Measurements from ENCODE around the gene GRK7.
"Not testable (repeated sequence)": the region's sequence is repeated elsewhere in the genome, so short reads cannot be mapped to it uniquely, and the experiment has no call there.

GRK7 gene

DNA sequence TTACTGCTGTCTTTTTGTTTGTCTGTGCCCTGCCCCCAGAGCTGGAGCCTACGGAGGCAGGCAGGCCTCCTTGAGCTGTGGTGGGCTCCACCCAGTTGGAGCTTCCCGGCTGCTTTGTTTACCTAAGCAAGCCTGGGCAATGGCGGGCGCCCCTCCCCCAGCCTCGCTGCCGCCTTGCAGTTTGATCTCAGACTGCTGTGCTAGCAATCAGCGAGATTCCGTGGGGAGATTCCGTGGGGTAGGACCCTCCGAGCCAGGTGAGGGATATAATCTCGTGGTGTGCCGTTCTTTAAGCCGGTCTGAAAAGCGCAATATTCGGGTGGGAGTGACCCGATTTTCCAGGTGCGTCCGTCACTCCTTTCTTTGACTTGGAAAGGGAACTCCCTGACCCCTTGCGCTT is 656 bp upstream of the GRK7 start:
- not testable (repeated sequence) for DNase-seq (ENCODE audit: low read depth)

DNA sequence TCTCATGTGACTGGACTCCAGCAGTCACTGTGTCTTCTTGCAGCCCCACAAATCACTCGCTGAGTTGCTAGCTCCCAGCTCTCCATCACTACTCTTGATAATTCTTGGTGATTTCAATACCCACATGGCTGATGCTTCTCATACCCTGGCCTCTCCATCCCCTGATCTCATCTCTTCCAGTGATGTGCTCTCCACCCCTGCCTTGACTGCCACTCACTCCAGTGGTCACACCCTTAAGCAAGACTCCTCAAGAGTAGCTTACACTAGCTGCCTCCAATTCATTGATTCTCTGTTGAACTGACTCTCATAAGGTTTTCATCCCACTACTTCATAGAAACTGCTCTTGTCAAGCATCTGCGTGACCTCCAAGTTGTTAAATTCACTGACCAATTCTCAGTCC is 837 bp downstream of the GRK7 start:
- no peak for DNase-seq (ENCODE audit: low read depth)

DNA sequence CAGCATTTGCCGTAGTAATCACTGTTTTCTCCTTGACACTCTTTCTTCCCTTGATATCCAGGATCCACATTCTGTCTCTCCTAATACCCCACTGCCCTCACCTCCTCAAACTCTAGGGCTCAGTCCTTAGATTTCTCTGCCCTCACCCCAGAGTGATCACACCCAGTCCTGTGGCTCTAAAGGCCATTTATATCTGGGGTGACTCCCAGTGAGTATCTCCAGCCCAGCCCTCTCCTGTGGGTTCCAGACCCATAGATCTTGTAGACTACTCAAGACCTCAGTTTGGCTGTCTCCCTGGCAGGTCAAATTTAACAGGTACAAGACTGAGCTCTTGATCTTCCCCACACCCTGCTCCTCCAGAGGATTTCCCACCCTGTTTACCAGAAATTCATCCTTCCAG is 1.3 kb downstream of the GRK7 start:
- no peak for DNase-seq (ENCODE audit: low read depth)

DNA sequence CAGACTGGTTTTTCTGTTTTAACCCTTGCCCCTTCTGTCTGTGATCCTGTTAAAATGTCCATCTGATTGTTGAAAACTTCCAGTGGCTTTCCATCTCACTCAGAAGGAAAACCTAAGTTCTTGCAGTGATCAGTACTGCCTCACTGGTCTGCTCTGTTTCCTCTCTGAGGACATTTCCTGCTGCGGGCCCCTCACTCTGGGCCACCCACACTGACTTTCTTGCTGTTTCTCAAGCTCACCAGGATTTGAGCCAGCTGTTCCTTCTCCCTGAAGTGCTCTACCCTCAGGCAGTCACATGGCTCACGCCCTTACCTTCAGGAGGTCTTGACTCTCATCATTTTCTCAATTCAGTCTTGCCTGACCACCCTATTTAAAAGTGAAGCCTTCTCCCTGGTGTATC is 1.8 kb downstream of the GRK7 start:
- DNase-seq (ENCODE audit: low read depth), result no peak

DNA sequence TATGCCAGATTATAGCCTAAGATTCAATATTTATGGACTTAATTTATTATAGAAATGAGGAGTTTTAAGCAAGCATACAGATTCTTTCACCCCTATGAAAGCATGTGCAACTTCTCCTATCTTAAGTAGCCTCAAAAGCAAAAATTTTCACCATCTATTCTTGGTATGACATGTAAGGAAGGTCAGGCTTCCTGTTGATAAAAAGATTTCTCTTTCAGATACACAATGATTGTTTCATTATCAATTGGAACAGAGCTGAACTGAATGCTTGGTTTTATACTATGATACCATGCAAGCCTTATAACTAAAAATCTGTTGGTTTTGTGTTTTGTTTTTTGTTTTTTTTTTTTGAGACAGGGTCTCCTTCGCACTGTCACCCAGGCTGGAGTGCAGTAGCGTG is 3.9 kb downstream of the GRK7 start:
- DNase-seq (ENCODE audit: low read depth), result no peak

DNA sequence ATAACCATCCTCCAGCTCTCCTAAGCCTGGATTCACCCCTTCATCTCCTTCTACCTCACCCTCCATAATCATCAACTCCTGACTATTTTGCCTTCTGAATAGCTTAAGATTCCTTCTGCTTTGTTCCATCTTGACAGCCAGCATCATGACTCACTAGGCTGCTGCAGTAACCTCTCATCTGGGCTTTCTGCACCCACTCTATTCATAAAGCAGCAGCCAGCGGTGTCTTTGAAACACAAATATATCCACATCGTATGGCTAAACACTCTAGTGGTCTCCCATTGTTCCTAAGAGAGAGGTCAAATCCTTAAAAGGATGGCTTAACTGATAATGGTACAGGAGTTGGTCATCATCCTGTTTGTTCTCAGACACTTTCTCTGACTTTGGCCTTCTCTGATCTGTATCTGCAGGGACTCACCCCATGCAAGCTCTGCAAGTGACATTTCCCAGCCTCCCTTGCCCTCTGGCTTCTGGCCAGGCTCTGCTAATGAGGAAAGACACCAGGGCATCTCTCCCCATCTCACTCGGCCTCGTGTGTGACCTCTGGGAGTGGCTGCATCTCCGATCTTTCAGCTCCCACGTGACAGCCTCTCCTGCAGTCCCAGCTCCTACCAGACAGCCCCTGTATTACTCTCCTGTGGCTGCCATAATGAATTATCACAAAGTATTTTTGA is 6.2 kb downstream of the GRK7 start:
- no peak for DNase-seq (ENCODE audit: low read depth)

DNA sequence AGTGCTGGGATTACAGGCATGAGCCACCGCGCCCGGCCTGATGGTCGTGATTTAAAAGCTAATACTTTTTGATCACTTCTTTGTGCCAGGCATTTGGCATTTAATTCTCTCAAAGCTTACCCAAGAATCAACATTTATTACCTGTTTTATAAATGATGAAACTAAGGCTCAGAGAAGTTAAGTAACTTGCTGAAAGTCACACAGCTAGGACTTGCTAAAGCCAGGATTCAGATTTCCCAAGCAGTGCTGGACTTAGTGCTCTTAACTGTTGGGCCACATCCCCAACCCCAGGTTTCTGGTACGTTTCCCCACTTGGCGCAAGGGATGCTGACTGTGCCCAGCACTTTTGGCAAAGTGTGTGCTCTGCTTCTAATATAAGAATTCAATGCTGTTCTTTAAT is 10.5 kb downstream of the GRK7 start:
- DNase-seq (ENCODE audit: low read depth), result no peak

DNA sequence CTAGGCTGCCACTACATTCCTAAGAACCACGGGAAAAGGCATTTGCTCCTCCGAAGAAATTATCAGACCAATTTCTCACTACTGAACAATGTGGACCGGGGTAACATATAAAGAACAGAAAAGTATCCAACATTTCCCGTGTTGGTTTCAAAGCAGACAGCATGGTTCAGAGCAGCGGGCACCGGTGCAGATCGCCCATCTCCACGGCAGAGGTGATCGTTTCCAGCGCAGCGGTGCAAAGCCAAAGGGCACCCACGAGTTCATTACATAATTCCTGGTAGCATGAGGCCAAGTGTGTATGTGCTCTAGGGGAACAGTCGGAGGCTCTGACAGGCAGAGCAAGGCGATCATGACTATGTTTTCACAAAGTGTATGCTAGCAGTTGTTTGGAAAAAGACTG is 13.2 kb downstream of the GRK7 start:
- DNase-seq (ENCODE audit: low read depth), result no peak

DNA sequence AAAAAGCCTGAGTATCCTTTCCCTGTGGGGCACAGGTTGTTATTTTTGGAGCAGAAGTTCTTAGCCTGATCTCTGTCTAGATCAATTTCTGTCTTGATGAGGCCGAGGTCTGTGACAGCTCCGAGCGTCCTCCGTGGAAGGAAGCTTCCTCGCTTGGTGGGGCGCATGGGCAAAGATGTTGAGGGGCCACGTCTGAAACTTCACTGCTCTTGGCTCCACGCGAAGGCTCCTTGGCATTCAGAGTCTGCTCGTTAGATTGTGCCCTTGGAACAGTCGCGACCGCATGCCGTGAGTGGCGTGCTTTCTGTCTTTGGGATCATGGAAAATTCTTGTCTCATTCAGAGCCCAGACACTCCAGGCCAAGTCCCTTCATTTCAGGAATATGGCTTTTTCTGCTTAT is 13.7 kb downstream of the GRK7 start:
- DNase-seq (ENCODE audit: low read depth), result no peak

DNA sequence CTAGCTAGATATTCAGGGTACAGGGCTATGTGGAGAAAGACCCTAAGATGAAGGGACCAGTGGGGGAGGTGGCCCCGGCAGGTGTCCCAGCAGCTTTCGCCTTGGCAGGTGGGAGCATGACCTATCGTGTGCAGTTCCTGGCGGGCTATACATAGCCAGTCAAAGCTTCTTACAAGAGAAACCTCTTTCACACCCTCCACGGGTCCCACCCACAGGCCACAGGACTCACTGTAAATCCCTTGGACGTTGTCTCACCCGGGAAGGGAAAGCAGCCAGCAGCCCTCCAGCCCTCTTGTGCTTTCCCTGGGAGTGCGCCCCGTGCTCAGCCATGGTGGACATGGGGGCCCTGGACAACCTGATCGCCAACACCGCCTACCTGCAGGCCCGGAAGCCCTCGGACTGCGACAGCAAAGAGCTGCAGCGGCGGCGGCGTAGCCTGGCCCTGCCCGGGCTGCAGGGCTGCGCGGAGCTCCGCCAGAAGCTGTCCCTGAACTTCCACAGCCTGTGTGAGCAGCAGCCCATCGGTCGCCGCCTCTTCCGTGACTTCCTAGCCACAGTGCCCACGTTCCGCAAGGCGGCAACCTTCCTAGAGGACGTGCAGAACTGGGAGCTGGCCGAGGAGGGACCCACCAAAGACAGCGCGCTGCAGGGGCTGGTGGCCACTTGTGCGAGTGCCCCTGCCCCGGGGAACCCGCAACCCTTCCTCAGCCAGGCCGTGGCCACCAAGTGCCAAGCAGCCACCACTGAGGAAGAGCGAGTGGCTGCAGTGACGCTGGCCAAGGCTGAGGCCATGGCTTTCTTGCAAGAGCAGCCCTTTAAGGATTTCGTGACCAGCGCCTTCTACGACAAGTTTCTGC is 15.0 kb downstream of the GRK7 start:
- no peak for DNase-seq (ENCODE audit: low read depth)

DNA sequence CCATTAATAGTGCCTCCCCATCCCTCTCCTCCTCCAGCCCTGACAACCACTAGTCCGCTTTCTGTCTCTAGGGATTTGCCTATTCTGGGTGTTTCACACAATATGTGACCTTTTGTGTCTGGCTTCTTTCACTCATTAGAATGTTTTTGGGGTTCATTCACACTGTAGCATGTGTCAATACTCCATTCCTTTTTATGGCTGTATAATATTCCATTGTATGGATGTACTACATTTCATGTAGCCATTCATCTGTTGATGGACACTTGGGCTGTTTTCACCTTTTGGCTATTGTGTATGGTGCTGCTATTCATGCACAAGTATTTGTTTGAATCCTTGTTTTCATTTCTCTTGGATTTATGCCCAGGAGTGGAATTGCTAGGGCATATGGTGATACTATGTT is 16.5 kb downstream of the GRK7 start:
- DNase-seq (ENCODE audit: low read depth), result no peak

DNA sequence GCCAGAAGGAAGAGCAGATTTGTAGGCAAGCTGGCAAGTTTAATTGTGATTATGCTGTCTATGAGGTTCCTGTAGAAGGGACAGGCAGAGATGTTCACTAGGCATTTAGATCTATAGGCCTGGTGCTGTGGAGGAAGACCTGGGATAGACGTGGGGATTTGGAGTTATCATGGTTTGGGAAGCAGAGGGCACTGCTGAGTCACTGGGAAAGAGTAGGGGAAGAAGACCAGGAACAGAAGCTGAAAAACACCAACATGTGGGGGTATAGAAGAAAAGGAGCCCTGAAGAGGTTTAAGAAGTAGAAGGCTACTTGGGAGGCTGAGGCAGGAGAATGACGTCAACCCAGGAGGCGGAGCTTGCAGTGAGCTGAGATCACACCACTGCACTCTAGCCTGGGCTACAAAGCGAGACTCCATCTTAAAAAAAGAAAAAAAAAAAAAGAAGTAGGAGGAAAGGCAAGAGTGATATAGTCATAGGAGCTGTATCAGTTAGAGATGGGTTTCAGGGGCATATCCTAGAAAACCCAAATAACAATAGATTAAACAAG is 19.3 kb downstream of the GRK7 start:
- no peak for DNase-seq (ENCODE audit: low read depth)

DNA sequence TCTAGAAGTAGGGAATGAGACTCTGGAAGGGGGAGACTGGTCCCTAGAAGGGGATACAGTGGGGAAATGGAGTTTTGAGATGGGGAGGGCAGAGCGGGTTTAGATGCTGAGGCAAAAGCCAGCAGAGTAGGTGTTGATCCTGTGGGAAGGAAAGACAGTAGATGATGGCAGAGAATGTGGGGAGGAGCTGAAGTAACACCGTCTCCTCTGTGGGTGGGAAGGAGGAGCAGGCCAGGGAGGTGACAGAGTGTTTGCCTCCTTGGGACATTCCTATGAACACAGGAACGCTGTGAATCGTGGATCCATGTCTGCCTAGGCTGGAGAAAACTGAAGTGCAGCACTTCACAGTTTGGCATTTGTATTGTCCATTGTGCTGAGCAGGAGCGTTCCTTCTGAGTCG is 20.4 kb downstream of the GRK7 start:
- no peak for DNase-seq (ENCODE audit: low read depth)

DNA sequence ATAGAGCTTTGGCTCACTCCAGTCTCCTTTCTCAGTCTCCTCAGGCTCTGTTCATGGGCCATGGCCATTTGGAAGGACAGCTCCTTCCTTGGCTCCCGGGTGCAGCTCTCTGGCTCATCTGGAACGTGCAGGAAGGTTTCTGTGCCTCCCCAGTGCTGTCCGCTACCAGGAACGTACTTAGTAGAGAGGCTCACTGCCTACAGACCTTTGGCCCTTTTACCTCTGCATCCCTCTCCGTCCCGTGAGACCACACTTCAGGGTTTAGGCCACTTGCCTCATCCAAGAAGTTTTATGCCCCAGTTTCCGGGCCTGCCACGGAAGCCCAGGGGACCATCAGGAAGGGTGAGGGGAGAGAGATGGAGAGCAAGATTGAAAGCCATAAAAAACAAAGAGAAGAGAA is 20.9 kb downstream of the GRK7 start:
- no peak for DNase-seq (ENCODE audit: low read depth)

DNA sequence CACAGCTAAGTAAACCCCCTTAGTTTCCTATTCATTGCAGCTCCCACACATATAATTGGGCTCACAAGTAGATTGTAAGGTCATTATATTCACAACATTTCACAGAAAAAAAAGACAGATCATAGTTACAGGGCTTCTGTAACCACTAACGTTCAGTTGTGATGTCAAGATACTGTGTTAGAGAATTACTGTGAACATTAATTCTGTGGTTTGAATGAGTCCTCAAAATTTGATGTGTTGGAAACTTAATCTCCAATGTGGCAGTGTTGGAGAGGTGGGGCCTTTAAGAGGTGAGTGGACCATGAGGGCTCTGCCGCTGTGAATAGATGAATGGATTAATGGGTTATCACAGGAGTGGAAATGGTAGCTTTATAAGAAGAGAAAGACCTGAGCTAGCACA is 21.3 kb downstream of the GRK7 start:
- no peak for DNase-seq (ENCODE audit: low read depth)

DNA sequence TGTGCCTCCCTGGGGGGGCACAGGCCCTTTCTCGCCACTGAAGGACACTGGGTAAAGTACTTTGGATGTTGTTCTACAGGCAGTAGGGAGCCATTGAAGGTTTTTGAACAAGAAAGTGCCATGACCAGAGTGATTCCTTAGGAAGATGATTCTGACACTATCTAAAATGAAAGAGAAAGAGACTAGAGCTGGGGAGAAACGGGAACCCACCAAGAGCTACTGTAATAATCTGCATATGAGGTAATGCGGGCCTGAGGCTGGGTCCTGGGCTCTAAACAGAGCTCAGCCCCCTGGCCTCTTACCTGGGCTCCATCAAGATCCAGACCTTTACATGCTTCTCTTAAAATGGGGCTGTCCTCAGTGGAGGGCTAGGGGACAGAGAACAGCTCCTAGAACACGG is 24.9 kb downstream of the GRK7 start:
- no peak for DNase-seq (ENCODE audit: low read depth)

DNA sequence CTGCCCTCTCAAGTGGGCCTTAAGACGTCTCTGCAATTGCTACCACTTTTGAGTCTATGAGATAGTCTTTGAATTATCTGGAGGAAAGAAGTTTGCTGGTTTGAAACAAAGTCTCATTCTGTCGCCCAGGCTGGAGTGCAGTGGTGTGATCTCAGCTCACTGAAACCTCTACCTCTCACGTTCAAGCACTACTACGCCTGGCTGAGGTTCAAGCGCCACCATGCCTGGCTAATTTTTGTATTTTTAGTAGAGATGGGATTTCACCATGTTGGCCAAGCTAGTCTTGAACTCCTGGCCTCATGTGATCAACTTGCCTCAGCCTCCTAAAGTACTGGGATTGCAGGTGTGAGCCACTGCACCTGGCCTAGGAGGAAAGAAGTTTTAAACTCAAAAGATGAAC is 25.5 kb downstream of the GRK7 start:
- not testable (repeated sequence) for DNase-seq (ENCODE audit: low read depth)

DNA sequence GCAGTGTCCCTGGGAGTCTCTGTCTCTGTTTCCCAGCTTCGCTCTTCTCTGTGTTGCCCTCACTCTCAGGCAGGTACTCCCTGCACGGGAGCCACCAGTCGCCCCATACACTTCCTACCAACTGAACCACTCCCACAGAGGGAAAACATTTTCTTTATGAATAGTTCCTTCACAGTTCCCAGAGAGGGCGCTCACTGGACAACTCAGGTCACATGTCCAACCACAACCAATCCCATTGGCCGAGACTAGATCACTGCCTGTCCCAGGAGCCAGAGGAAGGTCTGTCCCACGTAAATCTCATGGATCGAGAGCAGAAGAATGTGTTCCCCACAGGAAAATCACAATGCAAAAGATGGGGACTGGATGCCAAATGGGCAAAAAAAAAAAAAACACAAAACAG is 26.1 kb downstream of the GRK7 start:
- DNase-seq (ENCODE audit: low read depth), result no peak

DNA sequence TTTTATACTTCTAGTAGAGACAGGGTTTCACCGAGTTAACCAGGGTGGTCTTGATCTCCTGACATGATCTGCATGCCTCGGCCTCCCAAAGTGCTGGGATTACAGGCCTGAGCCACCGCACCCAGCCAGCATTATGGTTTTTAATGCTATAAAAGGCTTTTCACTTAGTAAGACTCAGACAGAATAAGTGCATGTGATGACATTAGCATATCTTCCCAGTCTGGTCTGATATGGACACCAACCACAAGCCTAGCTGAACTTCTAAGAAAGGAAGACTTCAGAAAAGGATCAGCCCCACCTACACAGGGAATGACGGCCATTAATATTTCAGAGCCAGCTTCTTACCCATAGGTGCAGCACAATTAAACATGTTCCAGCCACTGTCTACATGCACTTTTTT is 27.0 kb downstream of the GRK7 start:
- no peak for DNase-seq (ENCODE audit: low read depth)

DNA sequence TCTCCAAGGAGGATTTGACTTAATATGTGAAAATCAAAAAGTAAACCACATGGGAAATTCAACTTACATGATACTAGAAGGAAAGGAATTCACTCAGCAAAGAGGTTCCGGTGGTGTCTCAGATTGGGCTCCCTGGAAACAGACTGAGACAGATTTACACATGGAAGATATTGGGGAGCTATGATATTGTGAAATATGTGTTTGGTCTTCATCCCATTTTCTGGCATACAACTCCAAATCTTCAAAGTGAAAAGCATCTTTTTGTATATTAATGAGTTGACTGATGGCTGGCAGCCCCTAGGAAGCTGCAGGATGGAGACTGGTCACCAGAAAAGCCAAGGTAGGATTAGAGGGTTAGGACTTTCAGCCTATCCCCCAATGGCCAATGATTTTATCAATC is 29.3 kb downstream of the GRK7 start:
- no peak for DNase-seq (ENCODE audit: low read depth)

DNA sequence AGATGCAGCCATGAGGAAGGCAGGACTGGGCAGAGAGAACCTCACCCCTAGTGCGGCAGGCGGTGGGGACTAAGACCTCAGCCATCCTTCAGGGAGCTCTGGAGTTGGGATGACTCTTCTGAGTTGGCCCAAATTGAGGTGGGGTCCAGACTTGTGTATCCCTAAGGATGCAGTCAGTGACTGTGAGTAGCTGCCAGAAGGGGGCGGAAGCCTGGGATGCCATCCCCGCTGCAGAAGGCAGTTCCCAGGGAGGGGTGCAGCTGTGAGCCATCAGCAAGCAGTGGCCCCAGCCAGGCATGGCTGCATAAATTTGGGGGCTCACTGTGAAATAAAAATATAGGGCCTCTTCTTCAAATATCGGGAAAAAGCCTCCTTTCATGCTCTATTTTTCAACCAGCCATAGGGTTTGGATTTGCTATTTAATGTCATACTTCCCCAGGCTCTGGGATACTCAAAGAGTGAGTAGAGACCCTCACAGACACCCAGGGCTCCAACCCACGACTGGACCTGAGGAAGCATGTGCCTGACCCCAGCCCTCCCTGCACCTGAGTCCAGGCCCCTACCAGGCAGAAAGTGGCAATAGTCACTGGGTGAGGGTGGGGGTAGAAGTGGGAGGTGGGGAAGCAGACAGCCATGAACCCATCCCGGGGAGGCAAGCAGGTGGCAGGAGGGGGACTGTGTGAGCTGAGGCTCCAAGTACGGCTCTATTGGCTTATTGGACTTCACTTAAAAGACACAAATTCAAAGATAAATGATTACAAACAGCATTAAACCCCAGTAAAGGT is 30.5 kb downstream of the GRK7 start:
- DNase-seq (ENCODE audit: low read depth), result no peak

DNA sequence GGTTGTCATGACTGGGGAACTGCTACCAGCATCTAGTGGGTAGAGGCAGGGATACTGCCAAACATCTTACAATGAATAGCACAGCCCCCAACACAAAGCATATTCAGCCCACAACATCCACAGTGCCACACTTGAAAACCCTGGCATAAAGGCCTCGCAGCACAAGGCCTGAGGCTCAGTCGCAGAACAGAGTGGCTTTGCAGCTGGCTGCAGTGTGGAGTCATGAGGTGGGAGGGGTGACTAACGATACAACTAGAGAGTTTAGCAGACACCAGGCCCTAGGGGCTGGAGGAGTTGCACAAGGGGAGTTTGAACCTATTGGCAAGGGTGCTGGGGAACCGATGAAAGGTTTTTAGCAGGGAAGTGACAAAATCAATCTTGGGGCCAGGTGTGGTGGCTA is 32.1 kb downstream of the GRK7 start:
- no peak for DNase-seq (ENCODE audit: low read depth)

DNA sequence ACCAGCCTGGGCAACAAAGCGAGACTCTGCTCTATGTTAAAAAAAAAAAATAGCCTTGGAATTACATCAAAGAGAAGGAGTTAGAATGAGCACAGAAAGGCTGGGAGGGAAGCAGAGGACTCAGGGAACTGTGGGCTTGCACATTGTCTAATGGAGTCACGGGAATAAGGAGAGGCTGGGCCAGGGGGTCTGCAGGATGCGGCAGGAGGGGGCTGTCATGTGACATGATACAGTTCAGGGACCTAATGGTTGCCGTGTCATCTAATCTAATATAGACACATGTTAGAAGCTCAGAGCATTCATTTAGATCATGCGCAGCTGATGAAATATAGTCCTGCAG is 32.5 kb downstream of the GRK7 start:
- no peak for DNase-seq (ENCODE audit: low read depth)

Data from stimulated activated CD8-positive, alpha-beta memory T cell treated with anti-CD3 and anti-CD28 coated beads, Interleukin-7, amount 100 ng/mL, for 24 hours (primary cell).